ENCODE results near the gene TTC13.
"Not testable (repeated sequence)": the region's sequence is repeated elsewhere in the genome, so short reads cannot be mapped to it uniquely, and the experiment has no call there.

The TTC13 gene, protein sequence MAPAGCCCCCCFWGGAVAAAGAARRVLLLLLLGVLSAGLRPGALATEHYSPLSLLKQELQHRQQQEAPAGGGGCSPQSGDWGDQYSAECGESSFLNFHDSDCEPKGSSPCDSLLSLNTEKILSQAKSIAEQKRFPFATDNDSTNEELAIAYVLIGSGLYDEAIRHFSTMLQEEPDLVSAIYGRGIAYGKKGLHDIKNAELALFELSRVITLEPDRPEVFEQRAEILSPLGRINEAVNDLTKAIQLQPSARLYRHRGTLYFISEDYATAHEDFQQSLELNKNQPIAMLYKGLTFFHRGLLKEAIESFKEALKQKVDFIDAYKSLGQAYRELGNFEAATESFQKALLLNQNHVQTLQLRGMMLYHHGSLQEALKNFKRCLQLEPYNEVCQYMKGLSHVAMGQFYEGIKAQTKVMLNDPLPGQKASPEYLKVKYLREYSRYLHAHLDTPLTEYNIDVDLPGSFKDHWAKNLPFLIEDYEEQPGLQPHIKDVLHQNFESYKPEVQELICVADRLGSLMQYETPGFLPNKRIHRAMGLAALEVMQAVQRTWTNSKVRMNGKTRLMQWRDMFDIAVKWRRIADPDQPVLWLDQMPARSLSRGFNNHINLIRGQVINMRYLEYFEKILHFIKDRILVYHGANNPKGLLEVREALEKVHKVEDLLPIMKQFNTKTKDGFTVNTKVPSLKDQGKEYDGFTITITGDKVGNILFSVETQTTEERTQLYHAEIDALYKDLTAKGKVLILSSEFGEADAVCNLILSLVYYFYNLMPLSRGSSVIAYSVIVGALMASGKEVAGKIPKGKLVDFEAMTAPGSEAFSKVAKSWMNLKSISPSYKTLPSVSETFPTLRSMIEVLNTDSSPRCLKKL

DNA sequence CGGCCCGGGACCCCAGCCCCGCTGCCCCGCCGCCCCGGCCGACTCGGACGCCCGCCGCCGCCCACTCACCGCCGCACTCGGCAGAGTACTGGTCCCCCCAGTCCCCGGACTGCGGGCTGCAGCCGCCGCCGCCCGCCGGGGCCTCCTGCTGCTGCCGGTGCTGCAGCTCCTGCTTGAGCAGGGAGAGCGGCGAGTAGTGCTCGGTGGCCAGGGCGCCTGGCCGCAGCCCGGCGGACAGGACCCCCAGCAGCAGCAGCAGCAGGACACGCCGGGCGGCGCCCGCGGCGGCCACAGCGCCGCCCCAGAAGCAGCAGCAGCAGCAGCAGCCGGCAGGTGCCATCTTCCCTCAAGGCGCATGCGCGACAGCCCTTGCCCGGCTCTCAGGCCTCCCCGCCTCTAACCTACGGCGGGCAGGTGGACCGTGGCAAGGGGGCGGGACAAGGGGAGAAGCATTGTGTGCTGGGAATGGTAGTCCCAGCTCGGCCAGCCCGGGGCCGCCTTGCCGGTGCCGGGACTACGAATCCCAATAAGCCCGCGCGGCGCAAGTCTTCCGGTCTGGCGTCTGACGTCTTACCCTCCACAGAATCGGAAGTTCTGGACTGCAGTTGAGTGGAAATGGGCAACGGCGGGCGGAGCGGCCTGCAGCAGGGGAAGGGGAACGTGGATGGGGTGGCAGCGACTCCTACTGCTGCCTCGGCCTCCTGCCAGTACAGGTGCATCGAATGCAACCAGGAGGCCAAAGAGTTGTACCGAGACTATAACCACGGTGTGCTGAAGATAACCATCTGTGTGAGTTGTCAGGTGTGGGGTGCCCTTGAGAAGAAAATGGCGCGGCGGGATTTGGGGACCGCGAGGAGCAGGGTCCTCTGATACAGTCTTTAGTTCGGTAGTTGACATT, at the start of gene TTC13, which contains the start of gene ARV1:
TTC13 (minus strand) TSS at position 371 of the 898 bp plus-strand sequence; CDS start at position 340, 31 bp downstream.
ARV1 (plus strand) TSS at position 604 of the 898 bp plus-strand sequence; CDS start at position 616, 12 bp downstream.
- Mint-ChIP-seq H3K4me1 (peaks cover 22% of the 10 kb centered on the region), H3K9me3 (no peaks in the 10 kb centered on the region), H3K36me3 (peaks cover 6% of the 10 kb centered on the region), H3K27ac (no peak within 1 kb of the TSS), H3K27me3 (no peaks in the 10 kb centered on the region), H3K4me3 (peak within 1 kb of the TSS; percentile 92)
- peak; percentile 98 for ATAC-seq

DNA sequence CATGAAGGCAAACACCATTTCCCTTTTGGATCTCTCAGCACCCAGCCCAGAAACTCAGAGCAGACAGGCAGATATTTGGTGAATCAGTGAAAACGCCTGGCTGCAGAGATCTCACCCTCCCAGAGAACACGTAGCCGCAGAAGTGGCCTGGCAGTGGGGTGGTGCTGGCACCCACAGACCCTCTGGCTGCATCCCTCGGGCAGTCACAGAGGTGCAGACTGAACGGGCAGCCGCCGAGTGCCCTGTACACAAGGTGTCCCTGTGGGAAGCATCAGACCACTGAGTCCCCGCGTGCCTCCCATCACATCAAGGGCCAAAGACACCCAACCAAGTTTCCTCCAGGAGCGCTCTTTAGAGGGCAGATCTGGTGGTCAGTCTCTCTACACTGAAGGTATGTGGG, 49.3 kb upstream of the TTC13 start:
- H3K4me3 Mint-ChIP-seq: no peak overlapping the region

DNA sequence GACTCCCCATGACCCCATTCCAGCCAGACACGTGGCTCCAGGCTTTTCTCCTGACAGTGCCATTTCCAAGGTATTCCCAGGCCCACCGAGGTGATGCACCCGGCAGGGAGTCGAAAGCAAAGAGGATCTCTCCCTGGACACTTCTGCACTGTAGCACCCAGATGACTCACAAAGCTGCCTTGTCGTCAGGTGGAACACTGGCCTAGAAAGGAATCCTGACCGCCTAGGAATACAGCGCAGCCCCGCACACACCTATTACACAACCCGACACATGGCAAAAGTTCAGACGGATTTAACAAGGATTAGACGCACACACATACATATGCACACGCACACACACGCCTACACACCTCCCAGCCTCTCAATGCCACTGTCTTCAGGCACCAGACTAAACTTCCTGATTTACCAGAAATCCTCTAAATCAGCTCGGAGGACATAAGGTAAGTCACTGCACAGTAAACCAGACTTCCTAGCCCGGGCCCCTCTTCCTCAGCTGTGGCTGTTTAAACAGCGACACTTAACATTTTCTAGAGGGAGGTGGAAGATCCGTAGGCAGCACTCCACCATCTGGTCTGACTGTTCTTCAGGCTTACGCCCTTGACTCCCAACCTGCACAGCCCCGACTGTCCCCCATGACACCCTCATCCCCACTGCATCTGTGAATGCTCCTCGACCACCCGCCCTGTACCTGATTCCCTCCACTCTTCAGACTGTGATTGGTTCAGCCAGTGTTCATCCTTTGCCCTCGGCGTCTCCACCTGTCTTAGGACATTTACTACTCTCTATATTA, 48.7 kb upstream of the TTC13 start:
- no peaks in the 10 kb centered on the region for H3K4me1 Mint-ChIP-seq
- H3K9me3 Mint-ChIP-seq: no peaks in the 10 kb centered on the region
- no peak overlapping the region for H3K4me3 Mint-ChIP-seq
- no peak for ATAC-seq
- no peaks in the 10 kb centered on the region for H3K36me3 Mint-ChIP-seq
- H3K27me3 Mint-ChIP-seq: no peaks in the 10 kb centered on the region
- no peak overlapping the region for H3K27ac Mint-ChIP-seq

More for the DNA sequence above, 49.3 kb upstream of the TTC13 start:
- Mint-ChIP-seq H3K4me1 (peaks cover 5% of the 10 kb centered on the region), H3K36me3 (no peaks in the 10 kb centered on the region), H3K27ac (no peak overlapping the region), H3K27me3 (no peaks in the 10 kb centered on the region), H3K9me3 (no peaks in the 10 kb centered on the region)
- ATAC-seq: no peak

DNA sequence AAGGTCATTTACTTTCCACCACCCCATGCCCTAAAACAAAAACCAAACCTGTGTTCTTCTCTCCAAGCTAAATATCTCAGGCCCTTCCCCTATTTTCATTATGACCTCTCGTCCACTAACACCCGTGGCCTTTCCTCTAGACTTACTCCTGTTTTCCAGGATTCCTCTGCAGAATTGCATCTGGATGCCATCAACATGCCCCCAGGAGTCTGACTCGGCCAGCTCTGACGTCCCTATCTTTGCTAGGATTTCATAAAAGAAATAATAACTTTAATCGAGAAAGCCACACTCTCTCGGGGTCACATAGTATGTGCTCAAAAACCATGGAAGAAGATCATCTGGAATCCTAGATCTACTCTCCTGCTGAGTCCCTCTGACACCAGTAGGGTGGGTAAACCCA, 47.9 kb upstream of the TTC13 start:
- no peak overlapping the region for H3K27ac Mint-ChIP-seq
- no peaks in the 10 kb centered on the region for H3K36me3 Mint-ChIP-seq
- H3K27me3 Mint-ChIP-seq: no peaks in the 10 kb centered on the region
- no peaks in the 10 kb centered on the region for H3K9me3 Mint-ChIP-seq
- no peak for ATAC-seq
- H3K4me1 Mint-ChIP-seq: no peaks in the 10 kb centered on the region
- no peak overlapping the region for H3K4me3 Mint-ChIP-seq

DNA sequence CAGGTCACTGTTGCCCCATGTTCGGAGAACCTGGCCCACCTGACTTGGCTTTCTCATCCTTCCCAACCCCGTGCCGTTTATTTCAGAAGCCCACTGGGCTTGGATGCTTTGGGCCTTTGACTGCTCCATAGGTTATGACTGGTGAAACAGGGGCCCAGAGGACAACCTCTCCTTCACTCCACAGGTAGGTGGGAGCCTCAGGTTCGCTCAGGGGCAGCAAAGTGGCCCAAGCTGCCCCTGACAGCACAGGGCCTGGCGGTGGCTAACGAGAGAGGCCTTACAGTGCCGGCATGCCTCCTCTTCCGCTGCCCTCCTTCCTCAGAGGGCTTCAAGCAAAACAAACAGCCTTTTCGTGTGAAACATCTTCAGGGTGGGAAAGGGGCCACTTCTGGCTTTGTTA, 44.5 kb upstream of the TTC13 start:
- no peaks in the 10 kb centered on the region for H3K27me3 Mint-ChIP-seq
- no peak for ATAC-seq
- no peaks in the 10 kb centered on the region for H3K9me3 Mint-ChIP-seq
- H3K27ac Mint-ChIP-seq: no peak overlapping the region
- no peaks in the 10 kb centered on the region for H3K4me1 Mint-ChIP-seq
- H3K36me3 Mint-ChIP-seq: peaks cover 11% of the 10 kb centered on the region
- H3K4me3 Mint-ChIP-seq: no peak overlapping the region

DNA sequence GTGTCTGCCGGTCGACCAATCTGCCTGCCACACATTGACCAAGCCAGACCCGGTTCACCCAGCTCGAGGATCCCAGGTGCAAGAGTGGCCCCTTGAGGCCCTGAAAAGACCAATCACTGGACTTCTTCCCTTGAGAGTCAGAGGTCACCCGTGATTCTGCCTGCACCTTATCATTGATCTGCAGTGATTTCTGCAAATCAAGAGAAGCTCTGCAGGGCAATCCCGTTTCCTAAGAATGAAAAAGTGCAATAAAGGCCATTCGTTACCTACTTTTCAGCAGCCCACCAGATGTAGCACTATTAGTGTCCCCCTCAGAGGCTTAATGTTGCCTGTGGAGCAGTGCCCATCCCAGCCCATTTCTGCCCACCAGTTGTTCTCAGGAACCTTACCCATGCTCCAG, 43.9 kb upstream of the TTC13 start:
- H3K9me3 Mint-ChIP-seq, H3K4me3 Mint-ChIP-seq, H3K27me3 Mint-ChIP-seq, H3K4me1 Mint-ChIP-seq, H3K27ac Mint-ChIP-seq, ATAC-seq: not testable (repeated sequence)
- H3K36me3 Mint-ChIP-seq: peaks cover 14% of the 10 kb centered on the region

DNA sequence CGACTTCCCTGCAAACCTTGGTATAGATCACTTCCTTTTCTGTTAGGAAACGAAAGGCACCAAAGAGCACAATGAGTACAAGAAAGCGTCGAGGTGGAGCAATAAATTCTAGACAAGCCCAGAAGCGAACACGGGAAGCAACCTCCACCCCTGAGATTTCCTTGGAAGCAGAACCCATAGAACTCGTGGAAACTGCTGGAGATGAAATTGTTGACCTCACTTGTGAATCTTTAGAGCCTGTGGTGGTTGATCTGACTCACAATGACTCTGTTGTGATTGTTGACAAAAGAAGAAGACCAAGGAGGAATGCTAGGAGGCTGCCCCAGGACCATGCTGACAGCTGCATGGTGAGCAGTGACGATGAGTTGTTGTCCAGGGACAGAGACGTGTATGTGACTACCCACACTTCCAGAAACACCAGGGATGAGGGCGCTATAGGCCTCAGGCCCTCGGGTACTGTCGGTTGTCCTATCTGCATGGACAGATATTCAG, 42.9 kb upstream of the TTC13 start:
- ATAC-seq: no peak
- Mint-ChIP-seq H3K4me3 (no peak overlapping the region), H3K27me3 (no peaks in the 10 kb centered on the region), H3K9me3 (no peaks in the 10 kb centered on the region), H3K36me3 (peaks cover 14% of the 10 kb centered on the region), H3K4me1 (no peaks in the 10 kb centered on the region), H3K27ac (no peak overlapping the region)

DNA sequence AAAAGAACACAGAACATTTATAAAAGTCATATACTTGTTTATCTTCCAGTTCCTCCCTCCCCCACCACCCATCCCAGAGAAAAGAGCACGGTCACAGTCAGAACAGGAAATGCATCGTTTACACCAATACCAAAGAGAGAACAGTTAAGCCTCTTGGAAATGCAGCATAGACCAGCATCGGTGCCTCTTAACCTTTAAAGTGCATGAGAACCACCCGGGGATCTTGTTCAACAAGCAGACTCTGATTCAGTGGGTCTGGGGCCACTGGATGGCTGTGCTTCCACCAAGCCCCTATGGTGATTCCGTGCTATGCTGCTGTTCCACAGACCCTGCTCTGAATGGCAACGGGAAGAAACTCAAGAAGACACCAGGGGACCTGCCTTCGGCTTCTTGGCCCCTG, 42.2 kb upstream of the TTC13 start:
- Mint-ChIP-seq H3K36me3 (peaks cover 14% of the 10 kb centered on the region), H3K4me1 (no peaks in the 10 kb centered on the region), H3K27me3 (no peaks in the 10 kb centered on the region), H3K9me3 (no peaks in the 10 kb centered on the region), H3K27ac (no peak overlapping the region), H3K4me3 (no peak overlapping the region)
- no peak for ATAC-seq

DNA sequence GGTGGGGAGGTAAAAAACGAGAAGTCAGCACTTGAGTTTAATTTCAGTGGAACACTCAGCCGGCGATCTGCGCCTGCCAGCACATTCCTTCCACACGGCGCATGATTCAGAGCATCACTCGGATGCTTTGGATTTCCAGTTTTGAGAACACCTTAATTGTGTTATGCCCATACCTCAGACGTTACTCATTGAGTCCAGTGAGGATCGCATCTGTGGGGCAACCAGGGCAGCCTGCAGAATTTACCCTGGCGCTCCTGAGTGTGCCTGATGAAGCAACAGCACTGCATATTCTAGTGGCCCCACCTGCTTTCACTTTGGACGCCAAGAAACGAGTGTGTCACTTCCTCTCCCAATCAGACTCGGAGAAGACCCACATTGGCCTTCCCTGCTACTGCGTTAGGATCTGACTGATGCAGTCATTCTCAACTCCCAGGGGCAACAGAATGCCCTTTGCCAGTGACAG, 41.5 kb upstream of the TTC13 start:
- Mint-ChIP-seq H3K27ac (peak overlapping the region; percentile 19), H3K27me3 (no peaks in the 10 kb centered on the region), H3K4me3 (peak overlapping the region; percentile 58), H3K36me3 (peaks cover 14% of the 10 kb centered on the region), H3K9me3 (no peaks in the 10 kb centered on the region), H3K4me1 (no peaks in the 10 kb centered on the region)
- peak; percentile 47 for ATAC-seq

DNA sequence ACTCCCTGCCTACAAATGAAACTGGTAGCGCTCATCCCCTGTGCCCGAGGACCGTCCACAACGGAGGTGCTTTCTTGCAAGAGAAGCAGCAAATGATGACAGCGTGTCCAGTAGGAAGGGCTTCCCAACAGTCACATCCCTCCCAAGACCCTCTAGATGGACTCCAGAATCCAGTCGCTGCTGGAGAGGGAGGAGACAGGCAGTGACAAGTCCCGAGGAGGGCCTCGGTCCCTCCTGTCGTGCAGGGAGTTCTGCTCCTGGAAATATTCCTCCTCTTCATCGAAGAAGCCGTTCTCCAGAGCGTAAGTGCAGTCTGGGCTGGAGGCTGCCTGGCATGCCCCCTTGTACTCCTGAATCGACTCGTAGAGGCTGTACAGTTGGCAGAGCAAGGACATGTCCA, 41.0 kb upstream of the TTC13 start:
- Mint-ChIP-seq H3K9me3 (no peaks in the 10 kb centered on the region), H3K27ac (peak overlapping the region; percentile 19), H3K36me3 (peaks cover 14% of the 10 kb centered on the region), H3K4me3 (no peak overlapping the region), H3K4me1 (no peaks in the 10 kb centered on the region), H3K27me3 (no peaks in the 10 kb centered on the region)
- ATAC-seq: no peak

DNA sequence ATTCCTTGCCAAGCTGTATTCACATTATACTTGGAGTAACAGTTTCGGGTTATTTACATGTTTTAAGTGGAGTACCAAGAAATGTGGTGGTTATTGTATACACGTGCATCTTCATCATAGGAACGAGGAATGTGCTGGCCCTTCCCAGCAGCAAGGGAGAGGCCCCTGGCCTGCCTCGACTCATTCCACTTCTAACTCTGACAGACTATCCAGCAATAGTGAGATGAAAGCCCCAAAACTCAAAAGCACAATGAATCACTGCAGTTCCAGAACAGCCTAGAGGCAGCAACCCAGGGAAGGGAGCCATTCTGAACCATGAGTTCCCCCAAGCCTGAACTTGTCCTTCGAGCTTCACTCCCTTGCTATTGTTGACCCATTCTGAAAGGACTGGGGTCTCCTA, 38.3 kb upstream of the TTC13 start:
- ATAC-seq: no peak

DNA sequence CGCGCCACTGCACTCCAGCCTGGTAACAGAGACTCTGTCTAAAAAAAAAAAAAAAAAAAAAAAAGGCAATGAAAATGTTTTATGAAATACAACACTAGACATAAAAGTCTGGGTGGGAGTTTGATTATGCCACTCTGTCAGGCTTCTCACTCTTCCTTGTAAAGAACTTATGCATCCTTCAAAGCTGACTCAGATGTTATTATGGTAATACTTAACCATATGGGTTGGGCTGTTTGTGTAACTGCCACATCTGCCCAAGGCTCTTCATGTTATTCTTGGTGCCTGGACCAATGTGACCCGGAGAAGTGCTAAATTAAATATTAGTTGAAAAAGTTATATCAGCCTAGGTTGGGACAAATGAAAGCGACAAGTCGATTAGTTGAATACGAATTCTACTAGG, 37.6 kb upstream of the TTC13 start:
- peaks cover 14% of the 10 kb centered on the region for H3K36me3 Mint-ChIP-seq
- no peaks in the 10 kb centered on the region for H3K27me3 Mint-ChIP-seq
- H3K4me1 Mint-ChIP-seq: no peaks in the 10 kb centered on the region
- no peak for ATAC-seq
- no peak overlapping the region for H3K27ac Mint-ChIP-seq
- no peaks in the 10 kb centered on the region for H3K9me3 Mint-ChIP-seq
- H3K4me3 Mint-ChIP-seq: no peak overlapping the region

More for the DNA sequence above, 38.3 kb upstream of the TTC13 start:
- H3K4me3 Mint-ChIP-seq: no peak overlapping the region
- no peak overlapping the region for H3K27ac Mint-ChIP-seq
- H3K4me1 Mint-ChIP-seq: no peaks in the 10 kb centered on the region
- peaks cover 14% of the 10 kb centered on the region for H3K36me3 Mint-ChIP-seq
- no peaks in the 10 kb centered on the region for H3K9me3 Mint-ChIP-seq
- H3K27me3 Mint-ChIP-seq: no peaks in the 10 kb centered on the region

DNA sequence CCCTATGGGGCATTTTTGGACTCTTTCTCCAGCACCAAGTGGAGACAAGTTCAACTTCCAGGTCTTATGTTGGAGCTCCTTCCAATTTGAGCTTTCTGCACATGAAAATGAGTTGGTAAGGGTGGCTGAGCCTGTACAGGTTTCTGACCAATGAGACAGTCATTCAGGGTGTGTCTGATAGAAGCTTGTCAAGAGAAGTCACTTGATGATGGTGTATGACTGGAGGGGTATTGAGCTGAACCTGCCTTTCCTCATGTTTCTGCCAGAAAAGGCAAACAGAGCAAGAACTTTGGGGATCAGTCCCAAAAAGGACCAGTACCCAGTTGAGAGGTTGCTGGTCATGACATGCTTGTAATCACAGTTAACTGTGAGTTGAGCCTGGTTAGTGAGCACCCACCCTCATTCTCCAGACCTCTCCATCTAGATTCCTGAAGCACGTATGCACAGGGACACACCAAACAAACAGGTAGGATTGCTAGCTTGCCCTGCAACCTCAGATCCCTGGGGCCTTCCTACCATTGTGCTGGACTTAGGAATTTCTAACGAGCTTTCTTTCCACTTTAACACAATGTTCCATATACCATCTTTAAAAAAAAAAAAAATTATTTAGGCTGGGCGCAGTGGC, 34.8 kb upstream of the TTC13 start:
- Mint-ChIP-seq H3K4me3 (no peak overlapping the region), H3K4me1 (no peaks in the 10 kb centered on the region), H3K36me3 (peaks cover 7% of the 10 kb centered on the region), H3K27me3 (no peaks in the 10 kb centered on the region), H3K27ac (no peak overlapping the region), H3K9me3 (no peaks in the 10 kb centered on the region)
- ATAC-seq: no peak

DNA sequence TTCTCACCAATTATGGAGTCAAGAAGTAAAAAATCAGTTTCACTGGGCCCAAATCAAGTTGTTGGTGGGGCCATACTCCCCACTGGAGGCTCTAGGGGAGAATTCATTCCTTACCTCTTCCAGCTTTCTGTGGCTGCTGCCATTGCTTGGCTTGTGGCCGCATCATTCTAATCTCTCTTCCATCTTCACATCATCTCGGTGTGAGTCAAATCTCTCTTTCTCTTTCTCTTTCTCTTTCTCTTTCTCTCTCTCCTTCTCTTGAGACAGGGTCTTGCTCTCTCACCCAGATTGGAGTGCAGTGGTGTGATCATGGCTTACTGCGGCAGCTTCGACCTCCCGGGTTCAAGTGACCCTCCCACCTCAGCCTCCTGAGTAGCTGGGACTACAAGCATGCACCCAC, 33.3 kb upstream of the TTC13 start:
- Mint-ChIP-seq H3K4me3 (no peak overlapping the region), H3K4me1 (no peaks in the 10 kb centered on the region), H3K27ac (no peak overlapping the region), H3K9me3 (peaks cover 4% of the 10 kb centered on the region), H3K27me3 (no peaks in the 10 kb centered on the region), H3K36me3 (no peaks in the 10 kb centered on the region)
- ATAC-seq: no peak

Measured in stimulated activated memory B cell treated with anti-CD40 and anti-IgM and Interleukin-4, amounts not matched to agents 10 μg/mL and 1 μg/mL and 100 μg/mL, for 72 hours (primary cell).